HG03066 (cell line): ENCODE results near the gene FOXL3.
"Not testable (repeated sequence)": the region's sequence is repeated elsewhere in the genome, so short reads cannot be mapped to it uniquely, and the experiment has no call there.

Experiments
- ATAC-seq: cut with Tn5 transposase; IDR thresholded peaks from one replicate; pipeline ENCODE4 v1.9.1; 2021; ENCODE audit warnings: low read depth; ENCODE audit not compliant: unreplicated experiment

FOXL3 gene

DNA sequence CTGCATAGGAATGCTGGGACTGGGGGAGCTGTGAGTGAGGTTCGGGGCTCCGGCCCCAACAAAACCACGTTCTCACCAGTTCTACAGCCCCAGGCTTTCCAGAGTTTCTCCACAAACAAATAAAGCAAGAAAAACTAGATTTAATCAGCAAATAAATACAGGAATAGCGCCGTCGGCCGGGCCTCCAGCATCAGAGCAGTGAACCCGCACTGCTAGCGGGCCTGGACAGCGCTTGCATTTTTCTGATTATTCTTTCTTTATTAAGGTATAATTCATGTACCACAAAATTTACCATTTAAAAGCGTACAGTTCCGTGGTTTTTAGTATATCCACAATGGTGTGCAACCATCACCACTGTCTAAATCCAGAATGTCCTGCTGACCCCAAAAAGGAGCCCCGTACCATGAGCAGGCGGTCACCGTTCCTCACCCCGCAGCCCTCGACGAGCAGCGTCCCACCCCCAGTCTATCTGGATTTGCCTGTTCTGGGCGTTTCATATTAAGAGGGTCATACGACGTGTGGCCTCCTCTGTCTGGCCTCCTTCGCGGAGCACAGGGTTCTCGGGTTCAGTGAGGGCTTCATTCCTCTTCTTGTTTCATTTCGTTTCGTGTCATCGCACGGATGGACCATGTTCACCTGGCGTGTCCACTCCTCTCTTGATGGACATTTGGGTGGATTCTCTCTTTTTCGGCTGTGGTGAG is 35.5 kb upstream of the FOXL3 start:
- no peak for ATAC-seq

GRCh38 chr7:255038-255435 is 34.9 kb upstream of the FOXL3 start:
- no peak for ATAC-seq

- ATAC-seq = no peak
Measured at GRCh38 chr7:255721-256361, 34.1 kb upstream of the FOXL3 start.

- ATAC-seq = no peak
Measured at GRCh38 chr7:256461-256940, 33.5 kb upstream of the FOXL3 start.

- no peak for ATAC-seq
Measured at GRCh38 chr7:256981-257646, 32.9 kb upstream of the FOXL3 start.

GRCh38 chr7:257647-257992 is 32.4 kb upstream of the FOXL3 start:
- ATAC-seq = no peak

- ATAC-seq = no peak
Measured at GRCh38 chr7:258476-259190, 31.3 kb upstream of the FOXL3 start.

GRCh38 chr7:259191-259505 is 30.8 kb upstream of the FOXL3 start:
- no peak for ATAC-seq

DNA sequence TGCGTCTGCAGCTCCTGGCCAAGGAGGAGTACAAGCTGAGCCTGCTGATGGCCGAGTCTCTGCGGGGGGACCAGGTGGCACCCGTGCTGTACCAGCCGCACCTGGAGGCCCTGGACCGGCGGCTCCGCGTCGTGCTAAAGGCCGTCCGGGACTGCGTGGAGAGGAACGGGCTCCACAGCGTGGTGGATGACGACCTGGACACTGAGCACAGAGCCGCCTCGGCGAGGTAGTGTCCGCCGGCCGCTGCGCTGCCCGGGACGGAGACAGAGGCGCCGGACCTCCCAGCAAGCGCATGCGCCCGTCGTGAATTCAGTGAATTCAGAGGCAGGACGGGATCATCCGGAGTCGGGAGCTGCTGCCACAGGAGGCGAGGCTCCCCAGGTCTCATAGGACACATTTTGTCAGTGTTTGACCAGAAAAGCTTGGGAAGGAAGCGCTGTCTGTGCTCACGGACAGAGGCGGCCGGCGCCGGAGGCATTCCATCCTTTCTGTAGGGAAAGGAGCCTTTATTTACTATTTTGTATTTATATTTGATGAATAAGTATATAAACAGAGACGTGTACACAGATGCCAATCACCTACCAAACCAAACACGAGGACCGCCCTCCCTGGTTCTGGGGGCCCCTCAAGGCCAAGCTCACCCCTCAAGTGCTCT is 30.1 kb upstream of the FOXL3 start:
- ATAC-seq = no peak

DNA sequence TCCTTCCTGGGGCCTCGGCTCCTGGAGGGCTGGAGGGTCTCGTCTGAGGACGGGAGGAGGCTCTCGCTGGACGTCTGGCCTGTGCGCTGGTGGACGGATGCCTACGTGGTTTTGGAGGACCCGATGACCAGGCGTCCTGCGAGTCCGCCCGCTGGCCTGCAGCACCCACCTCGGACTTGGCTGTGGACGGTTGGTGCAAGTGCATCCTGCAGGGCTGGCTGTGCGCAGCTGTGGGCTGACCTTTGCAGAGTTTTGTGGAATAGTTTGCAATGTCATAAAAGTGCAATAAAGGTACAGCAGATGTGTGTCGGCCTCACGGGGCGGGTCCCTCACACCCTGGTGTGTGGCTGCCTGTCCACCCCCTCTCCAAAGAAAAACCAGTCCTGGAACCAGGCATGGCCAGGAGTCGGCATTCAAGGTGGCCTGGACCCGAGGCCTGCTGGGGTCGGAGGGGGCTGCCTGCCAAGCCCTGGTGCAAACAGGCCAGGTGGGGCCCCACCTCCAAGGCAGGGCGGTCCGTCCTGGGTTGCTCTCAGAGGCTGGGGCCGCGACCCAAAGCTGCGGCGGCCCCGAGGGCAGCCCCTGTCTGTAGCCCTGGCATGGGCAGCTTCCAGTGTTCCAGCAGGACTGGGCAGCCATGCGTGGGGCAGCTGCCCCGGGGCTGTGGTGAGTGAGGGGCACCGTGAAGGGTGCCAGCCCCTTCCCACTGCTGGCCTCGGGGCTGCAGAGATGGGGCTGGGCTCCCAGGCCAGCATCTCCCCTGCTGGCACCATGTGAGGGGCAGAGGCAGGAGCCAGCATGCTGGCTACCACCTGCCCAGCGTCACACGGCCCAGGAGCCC is 29.3 kb upstream of the FOXL3 start:
- no peak for ATAC-seq

- no peak for ATAC-seq
Measured at GRCh38 chr7:261341-262250, 28.4 kb upstream of the FOXL3 start.

DNA sequence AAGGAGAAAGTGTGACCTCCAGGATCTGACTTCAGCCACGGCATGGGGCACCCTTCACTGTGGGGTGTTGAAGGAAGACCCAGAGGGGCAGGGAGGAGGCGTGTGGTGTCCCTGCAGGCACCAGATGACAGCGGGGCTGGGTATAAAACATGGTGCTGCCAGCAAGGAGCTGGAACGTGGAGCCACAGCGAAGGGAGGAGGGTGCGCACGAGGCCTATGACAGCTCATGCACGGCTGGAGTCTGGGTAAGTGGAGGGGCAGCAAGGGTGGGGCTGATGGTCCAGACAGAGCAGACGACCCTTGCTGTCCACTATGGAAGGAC is 27.8 kb upstream of the FOXL3 start:
- ATAC-seq = no peak

DNA sequence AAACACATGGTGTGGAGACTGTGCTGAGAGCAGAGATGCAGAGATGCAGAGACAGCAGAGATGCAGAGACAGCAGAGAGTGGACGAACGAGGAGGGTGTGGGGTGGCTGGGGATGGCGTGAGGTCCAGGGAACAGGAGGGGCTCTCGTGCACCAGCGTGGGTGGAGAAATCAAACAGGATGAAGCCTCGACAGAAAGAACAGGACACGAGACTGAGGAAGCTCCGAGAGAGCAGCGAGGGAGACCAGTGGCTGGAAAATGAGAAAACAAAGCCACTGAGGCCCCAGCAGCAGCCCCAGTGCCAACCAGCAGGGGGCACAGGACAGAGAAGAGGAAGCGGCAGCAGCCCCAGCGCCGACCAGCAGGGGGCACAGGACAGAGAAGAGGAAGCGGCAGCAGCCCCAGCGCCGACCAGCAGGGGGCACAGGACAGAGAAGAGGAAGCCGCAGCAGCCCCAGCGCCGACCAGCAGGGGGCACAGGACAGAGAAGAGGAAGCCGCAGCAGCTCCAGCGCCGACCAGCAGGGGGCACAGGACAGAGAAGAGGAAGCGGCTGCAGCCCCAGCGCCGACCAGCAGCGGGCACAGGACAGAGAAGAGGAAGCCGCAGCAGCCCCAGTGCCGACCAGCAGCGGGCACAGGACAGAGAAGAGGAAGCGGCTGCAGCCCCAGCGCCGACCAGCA is 27.2 kb upstream of the FOXL3 start:
- ATAC-seq = not testable (repeated sequence)

GRCh38 chr7:263483-264351 is 26.3 kb upstream of the FOXL3 start:
- not testable (repeated sequence) for ATAC-seq

- ATAC-seq = no peak
Measured at GRCh38 chr7:264541-265191, 25.3 kb upstream of the FOXL3 start.

DNA sequence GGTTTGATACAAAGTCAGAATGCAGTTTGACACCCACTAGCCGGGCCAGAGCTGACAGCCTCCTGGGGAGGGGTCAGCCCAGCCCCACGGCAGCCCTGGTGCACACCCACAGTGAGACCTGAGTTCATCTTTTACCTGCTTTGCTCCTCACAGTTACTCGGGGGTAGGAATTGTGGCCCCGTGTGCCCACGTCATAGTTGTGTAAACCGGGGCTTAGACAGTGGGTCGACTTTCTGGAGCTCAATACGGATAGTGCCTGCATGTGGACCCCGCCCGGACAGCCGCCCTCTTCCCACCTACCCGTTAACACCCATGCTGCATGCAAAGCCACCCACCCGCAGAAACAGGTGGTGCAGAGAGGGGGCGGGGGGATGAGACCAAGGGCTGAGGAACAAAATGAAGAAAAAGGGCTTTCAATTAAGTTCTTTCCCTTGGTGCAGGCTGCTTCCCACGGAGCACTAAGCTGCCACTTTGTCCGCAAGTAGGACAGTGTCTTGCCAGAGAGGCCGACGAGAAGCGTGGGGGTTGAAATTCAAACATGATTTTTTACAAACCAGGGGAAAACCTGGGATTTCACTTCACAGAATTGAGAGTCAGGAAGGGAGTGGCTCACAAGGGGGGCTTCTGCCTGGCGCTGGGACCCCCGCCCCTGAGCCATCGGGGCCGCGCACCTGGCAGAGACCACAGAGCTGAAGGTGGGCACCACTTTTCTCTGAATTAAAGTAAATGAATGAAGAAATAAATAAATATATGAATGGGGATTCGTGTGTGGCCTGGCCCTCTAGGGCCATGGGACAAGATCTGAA is 24.6 kb upstream of the FOXL3 start:
- no peak for ATAC-seq
